GM13976 (cell line): ENCODE results near the gene COLEC12.
"Not testable (repeated sequence)": the region's sequence is repeated elsewhere in the genome, so short reads cannot be mapped to it uniquely, and the experiment has no call there.

ENCODE experiments used
- DNase-seq: peaks from one replicate; pipeline ENCODE4 v3.0.0; 2012; ENCODE audit warnings: low spot score
- CTCF ChIP-seq: IDR thresholded peaks from 2 replicates; pipeline ENCODE4 v1.5.1; 2012; ENCODE audit warnings: borderline replicate concordance, mild to moderate bottlenecking; ENCODE audit not compliant: insufficient read depth; ENCODE audit errors: extremely low read depth, missing control alignments, control extremely low read depth
- in situ Hi-C: fragments of 300-500 bp; cut with MboI; formaldehyde crosslinking; loops from one replicate; pipeline ENCODE4 v1.12.0; 2022; ENCODE audit warnings: low sequenced_read_pairs, mixed read lengths, inconsistent platforms; ENCODE audit not compliant: unreplicated experiment

COLEC12 gene

GRCh38 chr18:313931-314330, 186.6 kb downstream of the COLEC12 start:
- in situ Hi-C loops = no loop called here
- no peak for DNase-seq
- no peak for TF ChIP-seq CTCF

DNA sequence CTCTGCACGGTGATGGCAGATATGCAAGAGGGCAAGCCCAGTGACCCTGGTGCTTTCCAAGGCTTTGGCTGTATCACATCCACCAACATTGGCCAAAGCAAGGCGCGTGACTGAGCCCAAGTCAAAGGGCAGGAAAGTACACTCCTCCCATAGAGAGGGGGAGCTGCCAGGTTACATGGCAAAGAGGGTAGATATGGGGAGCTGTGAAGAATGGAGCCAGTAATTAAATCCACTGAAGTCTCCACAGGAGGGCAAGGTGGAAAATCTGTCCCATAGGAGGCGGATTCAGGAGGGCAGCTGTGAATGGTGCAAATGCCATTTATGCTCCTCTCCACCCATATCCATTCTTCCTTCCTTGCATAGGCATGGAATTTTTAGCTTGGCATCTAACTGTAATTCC, 188.1 kb downstream of the COLEC12 start:
- DNase-seq = no peak
- in situ Hi-C loops = no loop called here
- TF ChIP-seq CTCF = no peak

GRCh38 chr18:310042-310441, 190.5 kb downstream of the COLEC12 start:
- in situ Hi-C loops = no loop called here
- TF ChIP-seq CTCF = no peak
- no peak for DNase-seq

DNA sequence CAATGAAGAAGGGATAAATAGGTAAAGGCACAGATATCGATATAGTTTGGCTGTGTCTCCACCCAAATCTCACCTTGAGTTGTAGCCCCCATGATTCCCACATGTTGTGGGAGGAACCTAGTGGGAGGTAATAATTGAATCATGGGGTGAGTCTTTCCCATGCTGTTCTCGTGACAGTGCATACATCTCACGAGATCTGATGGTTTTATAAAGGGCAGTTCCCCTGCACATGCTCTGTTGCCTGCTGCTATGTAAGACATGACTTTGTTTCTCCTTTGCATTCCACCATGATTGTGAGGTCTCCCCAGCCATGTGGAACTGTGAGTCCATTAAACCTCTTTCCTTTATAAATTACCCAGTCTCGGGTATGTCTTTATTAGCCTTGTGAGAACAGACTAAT, 192.4 kb downstream of the COLEC12 start:
- DNase-seq, in situ Hi-C loops: not testable (repeated sequence)

DNA sequence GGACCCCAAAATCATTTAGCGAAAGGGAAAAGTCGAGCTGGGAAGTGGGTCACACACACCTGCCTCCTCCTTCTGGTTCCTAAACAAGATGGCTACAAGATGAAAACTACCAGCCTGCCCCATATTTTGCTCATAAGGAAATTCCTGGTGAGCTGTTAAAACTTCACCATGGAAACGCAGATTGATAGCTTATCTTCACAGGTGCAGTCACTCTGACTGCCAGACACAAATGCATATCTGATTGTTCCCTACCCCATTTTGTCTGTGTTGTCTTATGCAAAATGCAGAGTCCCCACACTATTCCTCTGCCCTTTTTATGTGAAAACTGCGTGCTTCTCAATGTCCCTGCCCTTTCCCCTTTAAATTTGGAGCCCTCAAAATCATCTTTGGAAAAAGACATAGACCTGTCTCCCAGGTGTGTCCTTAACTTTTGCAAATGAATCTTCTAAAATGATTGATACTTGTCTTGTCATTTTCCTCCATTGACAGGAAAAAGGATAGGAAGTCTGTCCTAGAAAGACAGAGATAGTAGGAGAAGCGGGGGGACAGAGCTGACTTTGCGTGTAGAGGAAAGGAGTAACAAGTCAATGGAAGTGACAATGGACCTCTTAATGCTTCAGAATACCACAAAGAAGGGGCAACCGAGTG, 193.8 kb downstream of the COLEC12 start:
- TF ChIP-seq CTCF = no peak
- in situ Hi-C loops = no loop called here
- DNase-seq = no peak

DNA sequence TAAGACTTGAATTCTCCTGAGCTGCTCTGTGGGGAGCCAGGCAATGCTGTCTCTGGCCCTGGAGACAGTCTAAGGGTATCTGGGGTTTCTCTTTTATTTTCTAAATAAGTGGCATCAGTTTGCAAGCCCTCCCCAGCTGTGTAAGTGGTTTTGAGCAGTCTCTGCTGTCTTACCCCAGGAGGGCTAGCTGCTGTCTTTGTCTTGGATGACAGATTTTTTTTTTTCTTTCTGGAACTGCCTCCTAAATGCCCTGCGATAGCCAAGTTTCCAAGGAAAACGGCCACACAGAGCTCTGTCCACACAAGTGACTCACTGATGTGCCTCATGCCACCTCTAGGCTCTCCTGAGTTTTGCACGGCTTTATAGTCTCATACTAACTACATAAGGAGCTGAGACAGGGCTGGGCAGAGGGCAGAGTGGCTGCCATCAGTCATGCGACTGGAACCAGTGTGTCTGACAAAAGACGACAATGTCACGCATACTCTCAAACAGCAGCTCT, 195.4 kb downstream of the COLEC12 start:
- TF ChIP-seq CTCF = no peak
- DNase-seq = no peak
- in situ Hi-C loops = no loop called here

GRCh38 chr18:303607-304006, 196.9 kb downstream of the COLEC12 start:
- no peak for TF ChIP-seq CTCF
- DNase-seq = no peak
- in situ Hi-C loops = no loop called here
